Retinal pigment epithelial cell (primary cell): ENCODE results near the gene HSH2D.
A peak's percentile ranks its signal among the peaks of the same experiment; 100 is the strongest.

Experiments used
- DNase-seq: peaks from one replicate; pipeline ENCODE4 v3.0.0-alpha.2; 2010; ENCODE audit warnings: low read depth
- H3K4me3 ChIP-seq: 2 replicates; pipeline ENCODE4 v1.5.1; 2011; ENCODE audit warnings: mild to moderate bottlenecking, low read length, control low read depth, moderate library complexity
- TF ChIP-seq, protein P1 (sequence below): conservative IDR thresholded peaks from 2 replicates; pipeline ENCODE4 v1.5.1; 2011; ENCODE audit warnings: low read depth, low read length, control low read depth, inconsistent platforms

Gene HSH2D

DNA sequence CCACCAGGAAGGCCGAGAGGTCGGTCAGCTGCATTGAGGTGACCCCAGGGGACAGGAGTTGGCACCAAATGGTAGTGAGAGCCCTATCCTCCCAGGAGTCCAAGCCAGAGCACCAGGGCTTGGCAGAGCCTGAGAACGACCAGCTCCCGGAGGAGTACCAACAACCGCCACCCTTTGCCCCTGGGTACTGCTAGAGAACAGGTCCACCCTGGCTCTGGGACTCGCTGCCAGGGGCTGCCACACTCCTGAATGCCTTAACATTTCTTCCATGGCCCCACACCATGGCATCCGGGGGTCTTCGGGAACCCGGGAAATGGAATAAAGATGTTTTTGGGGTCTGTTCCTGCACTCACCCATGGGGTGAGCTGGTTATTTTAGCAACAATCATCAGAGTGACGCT is 14.1 kb downstream of the HSH2D start:
- no peak overlapping the region for H3K4me3 ChIP-seq
- TF ChIP-seq, protein P1, sequence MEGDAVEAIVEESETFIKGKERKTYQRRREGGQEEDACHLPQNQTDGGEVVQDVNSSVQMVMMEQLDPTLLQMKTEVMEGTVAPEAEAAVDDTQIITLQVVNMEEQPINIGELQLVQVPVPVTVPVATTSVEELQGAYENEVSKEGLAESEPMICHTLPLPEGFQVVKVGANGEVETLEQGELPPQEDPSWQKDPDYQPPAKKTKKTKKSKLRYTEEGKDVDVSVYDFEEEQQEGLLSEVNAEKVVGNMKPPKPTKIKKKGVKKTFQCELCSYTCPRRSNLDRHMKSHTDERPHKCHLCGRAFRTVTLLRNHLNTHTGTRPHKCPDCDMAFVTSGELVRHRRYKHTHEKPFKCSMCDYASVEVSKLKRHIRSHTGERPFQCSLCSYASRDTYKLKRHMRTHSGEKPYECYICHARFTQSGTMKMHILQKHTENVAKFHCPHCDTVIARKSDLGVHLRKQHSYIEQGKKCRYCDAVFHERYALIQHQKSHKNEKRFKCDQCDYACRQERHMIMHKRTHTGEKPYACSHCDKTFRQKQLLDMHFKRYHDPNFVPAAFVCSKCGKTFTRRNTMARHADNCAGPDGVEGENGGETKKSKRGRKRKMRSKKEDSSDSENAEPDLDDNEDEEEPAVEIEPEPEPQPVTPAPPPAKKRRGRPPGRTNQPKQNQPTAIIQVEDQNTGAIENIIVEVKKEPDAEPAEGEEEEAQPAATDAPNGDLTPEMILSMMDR, result no peak
- no peak for DNase-seq

DNA sequence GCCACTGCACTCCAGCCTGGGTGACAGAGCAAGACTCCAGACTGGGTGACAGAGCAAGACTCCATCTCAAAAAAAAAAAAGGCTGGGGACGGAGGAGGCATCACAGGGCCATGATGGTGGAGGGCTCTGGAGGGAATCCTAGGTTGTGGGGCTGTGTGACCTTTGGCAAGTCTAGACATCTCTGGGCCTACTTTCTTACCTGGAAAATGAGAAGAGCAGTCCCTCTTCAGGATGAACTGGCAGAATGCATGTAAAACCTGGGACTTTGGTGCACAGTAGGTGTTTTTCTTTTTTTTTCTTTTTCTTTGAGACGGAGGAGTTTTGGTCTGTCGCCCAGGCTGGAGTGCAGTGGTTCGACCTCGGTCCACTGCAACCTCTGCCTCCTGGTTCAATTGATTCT is 16.2 kb downstream of the HSH2D start:
- TF ChIP-seq, protein P1, result no peak
- DNase-seq, result no peak

DNA sequence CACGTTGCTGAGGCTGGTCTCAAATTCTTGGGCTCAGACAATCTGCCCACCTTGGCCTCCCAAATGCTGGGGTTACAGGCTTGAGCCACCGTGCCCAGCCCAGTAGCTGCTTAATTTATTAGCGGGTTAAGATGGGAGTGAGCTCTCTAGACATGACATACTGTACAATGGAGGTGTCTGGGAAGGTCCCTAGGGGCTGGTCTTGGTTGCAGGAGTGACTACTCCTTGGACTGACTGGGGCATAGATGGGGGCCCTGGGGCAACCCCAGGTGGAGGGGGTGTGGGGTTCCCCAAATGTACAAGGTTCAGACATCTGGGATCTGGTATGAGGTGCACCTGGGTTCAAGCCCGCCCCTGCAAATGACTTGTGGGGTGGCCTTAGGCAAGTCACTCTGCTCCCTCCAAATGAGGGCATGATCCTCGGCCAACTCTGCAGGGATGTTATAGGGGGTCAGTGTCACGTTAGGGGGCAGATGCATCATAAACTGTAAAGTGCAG is 17.0 kb downstream of the HSH2D start:
- DNase-seq, result no peak
- TF ChIP-seq, protein P1, result no peak
- H3K4me3 ChIP-seq, result no peak overlapping the region

More for the DNA sequence above, 16.2 kb downstream of the HSH2D start:
- no peak overlapping the region for H3K4me3 ChIP-seq

DNA sequence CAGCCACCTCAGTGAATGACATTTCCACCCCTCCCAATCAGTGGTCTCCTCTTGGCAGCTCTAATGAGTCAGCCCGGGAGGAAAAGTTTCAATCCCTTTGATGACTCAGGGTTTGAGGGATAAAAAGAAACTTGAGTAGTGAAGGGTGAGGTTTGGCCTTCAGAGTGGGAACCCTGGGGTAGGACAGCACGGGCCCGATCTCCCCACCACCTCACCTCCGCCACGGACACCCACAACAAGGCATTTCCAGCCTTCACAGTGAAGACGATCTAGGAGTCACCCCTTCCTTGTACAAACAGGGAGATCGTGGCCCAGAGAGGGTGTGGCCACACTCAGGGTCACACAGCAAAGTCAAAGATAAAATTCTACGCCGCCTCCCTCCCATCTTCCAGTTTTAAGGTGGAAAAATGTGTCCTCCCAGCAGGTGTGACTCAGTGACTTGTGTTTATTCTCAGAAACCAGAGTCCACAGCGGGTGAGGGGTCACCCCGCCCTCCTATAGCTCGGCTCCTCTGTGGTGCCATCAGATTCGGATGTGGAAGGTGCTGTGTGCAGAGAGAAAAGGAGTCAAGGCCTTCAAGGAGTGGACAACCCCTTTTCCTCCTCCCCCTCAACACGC is 17.6 kb downstream of the HSH2D start:
- no peak overlapping the region for H3K4me3 ChIP-seq
- TF ChIP-seq, protein P1, result no peak
- DNase-seq, result peak; percentile 38

DNA sequence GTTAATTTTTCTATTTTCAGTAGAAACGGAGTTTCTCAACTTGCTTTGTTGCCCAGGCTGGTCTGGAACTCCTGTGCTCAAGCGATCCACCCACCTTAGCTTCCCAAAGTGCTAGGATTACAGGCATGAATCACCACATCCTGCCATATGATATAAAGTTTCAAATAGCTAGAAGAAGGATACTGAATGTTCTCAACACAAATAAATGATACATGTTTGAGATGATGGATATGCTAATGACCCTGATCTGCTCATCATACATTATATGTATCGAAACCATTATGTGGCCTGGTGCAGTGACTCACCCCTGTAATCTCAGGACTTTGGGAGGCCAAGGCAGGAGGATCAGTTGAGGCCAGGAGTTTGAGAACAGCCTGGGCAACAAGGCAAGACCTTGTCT is 18.4 kb downstream of the HSH2D start:
- H3K4me3 ChIP-seq, result no peak overlapping the region
- DNase-seq, result no peak

DNA sequence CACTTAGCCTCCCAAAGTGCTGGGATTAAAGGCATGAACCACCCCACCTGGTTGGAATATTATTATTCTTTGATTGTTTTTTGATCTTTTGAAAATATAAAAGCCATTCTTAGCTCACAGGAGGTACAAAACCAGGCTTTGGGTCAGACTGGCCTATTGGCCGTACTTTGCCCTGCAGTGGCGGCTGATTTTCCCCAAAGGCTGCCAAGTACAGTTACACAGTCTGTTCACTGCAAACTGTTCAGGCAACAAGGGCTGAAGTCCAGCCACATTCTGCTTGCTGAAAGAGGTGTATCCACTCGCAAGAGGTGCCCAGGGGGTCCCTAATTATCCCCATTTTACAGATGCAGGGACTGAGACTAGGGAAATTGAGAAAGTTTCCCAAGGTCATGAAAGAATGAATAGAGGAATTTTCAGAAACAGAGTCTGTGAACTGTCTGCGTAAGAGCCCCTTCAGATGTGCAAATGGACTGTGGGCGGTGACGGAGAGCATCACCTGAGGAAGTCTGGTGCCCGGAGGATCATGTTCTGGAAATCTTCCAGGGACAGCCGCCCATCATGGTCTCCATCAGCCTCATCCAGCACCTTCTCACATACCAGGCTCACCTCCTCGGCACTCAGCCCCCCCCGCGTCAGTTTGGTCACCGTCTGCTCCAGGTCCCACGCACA is 20.9 kb downstream of the HSH2D start:
- TF ChIP-seq, protein P1, result no peak
- H3K4me3 ChIP-seq, result no peak overlapping the region
- no peak for DNase-seq

More for the DNA sequence above, 18.4 kb downstream of the HSH2D start:
- TF ChIP-seq, protein P1, result no peak

DNA sequence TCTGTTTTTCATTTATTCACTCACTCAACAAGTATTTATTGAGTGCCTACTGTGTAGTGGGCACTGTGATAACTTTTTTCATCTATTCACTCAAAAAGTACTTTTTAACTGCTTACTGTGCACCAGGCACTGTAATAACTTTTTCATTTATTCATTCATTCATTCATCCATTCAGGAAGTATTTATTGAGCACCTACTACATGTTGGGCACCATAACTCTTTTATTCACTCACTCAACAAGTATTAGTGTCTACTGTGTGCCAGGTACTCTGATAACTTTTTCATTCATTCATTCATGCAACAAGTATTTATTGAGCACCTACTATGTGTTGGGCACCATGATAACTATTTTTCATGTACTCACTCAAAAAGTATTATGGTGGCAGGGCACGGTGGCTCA is 22.9 kb downstream of the HSH2D start:
- no peak overlapping the region for H3K4me3 ChIP-seq
- no peak for DNase-seq
- TF ChIP-seq, protein P1, result no peak
